GM21619 (cell line): ENCODE data around the gene RPRD2.
"Not testable (repeated sequence)": the region's sequence is repeated elsewhere in the genome, so short reads cannot be mapped to it uniquely, and the experiment has no call there.

Experiments used
- ATAC-seq: cut with Tn5 transposase; IDR thresholded peaks from one replicate; pipeline ENCODE4 v1.9.1; 2021; ENCODE audit not compliant: unreplicated experiment

Gene RPRD2

DNA sequence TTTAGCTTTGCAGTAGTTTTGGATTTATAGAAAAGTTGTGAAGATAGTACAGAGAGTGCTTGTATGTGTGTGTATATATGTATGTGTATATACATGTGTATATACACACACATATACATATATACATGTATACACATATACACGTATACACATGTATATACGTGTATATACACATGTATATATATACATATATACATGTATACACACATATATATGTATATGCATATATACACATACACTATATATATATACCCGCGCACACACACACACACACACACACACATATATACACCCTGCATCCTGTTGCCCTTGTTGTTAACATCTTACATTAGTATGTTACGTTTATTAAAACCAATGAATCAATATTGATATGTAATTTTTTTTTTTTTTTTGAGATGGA, 24.3 kb downstream of the RPRD2 start:
- ATAC-seq, result no peak

DNA sequence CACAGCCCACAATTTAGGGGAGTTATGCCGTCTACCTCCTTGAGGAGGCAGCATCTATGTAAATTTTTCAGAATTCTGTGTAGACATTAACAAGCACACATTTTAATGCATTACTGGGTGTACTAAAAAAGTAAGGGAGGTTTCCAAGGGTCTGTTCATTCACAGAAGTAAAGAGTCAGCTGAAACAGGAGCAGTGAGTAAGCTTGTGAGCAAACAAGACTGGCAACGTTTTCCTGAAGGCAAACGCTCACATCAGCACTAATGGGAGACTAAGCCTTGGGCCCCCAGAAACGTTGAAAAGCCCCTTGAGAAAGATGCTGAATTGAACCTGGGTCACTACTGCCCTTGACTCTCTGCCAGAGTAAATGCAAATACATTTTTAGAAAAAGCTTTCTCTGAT, 25.7 kb downstream of the RPRD2 start:
- ATAC-seq, result no peak

DNA sequence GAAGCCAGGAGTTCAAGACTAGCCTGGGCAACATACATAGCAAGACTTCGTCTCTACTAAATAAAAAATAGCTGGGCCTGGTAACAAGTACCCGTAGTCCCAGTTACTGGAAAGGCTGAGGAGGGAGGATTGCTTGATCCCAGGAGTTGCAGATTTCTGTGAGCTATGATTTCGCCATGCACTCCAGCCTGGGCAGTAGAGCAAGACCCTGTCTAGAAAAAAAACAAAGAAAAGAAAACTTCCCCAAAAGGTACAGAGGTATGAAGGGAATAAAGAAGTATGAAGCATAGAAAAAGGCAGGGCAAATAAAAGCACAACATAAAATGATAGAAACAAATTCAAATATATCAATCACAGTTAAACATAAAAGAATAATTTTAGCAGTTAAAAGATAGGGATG, 28.7 kb downstream of the RPRD2 start:
- no peak for ATAC-seq

DNA sequence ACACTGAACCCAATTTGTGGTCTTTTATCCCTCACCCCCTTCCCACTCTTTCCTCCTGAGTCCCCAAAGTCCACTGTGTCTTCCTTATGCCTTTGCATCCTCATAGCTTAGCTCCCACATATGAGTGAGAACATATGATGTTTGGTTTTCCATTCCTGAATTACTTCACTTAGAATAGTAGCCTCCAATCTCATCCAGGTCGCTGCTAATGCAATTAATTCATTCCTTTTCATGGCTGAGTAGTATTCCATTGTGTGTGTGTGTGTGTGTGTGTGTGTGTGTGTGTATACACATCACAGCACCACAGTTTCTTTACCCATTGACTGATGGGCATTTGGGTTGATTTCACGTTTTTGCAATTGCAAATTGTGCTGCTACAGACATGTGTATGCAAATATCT, 31.2 kb downstream of the RPRD2 start:
- not testable (repeated sequence) for ATAC-seq

DNA sequence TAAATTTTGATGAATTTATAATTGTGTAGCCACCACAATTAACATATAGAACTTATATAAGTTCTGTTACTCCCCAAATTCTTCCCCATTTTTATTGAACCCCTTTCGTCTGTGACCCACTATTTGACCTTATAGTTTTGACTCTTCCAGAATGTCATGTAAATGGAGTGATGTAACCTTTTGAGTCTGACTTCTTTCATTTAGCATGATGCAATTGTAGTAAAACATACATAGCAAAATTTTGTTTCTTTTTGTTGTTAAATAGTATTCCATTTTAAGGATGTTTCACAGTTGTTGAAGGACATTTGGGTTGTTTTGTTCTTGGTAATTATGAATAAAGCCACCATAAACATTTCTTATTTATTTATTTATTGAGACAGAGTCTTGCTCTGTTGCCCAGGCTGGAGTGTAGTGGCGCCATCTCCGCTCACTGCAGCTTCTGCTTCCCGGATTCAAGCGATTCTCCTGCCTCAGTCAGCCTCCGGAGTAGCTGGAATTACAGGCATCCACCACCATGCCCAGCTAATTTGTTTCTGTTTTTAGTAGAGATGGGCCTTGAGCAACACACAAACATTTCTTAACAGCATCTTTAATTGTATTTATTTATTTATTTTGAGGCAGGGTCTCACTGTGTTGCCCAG, 33.6 kb downstream of the RPRD2 start:
- no peak for ATAC-seq

DNA sequence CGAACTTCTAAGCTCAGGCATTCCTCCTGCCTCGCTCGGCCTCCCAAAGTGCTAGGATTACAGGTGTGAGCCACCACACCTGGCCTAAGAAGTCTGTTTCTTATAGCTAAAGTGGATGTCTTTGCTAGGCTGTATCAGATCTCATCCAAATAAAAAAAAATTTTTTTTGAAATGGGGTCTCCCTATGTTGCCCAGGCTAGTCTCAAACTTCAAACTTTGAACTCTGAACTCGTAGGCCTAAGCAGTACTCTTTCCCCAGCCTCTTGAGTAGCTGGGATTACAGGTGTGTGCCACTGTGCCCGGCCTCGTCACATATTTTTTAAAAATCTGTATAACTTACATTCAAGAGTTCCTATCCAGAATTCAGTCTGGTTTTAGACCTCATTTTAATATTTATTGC, 40.5 kb downstream of the RPRD2 start:
- ATAC-seq, result no peak

DNA sequence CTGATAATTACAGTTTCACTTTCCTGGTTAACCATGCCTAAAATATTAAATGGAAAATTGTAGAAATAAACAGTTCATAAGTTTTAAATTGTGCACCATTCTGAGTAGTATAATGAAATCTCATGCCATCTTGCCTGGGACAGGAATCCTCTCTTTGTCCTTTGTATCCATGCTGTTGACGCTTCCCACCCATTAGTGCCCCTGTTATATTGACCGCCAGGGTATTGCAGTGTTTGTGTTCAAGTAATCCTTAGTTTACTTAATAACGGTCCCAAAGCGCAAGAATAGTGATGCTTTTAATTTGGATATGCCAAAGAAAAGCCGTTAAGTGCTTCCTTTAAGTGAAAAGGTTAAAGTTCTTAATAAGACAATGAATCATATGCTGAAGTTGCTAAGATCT, 41.7 kb downstream of the RPRD2 start:
- no peak for ATAC-seq

DNA sequence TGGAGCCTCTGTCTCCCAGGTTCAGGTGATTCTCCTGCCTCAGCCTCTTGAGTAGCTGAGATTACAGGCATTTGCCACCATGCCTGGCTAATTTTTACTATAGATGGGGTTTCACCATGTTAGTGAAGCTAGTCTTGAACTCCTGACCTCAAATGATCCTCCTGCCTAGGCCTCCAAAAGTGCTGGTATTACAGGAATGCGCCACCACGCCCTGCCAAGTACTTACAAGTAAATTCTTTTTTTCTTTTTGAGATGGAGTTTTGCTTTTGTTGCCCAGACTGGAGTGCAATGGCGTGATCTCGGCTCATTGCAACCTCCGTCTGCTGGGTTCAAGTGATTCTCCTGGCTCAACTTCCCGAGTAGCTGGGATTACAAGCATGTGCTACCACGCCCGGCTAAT, 42.5 kb downstream of the RPRD2 start:
- ATAC-seq, result no peak

DNA sequence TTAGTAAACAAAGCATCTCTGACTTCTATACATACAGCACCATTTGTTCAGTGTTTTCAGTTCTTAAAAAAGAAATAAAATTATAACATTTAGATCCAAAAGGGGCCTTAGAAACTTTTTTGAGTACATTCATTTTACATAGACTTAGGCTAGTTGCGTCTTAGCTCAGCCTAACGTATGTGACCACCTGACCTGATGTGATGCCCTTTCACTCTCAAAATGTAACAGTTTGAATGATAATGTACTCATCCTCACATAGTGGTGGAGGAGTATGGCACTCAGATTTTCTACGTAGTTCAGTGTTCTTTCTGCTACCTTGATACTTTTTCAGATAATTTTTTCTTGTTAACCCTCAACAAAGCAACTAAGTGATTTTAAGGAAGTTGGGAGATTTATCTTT, 43.4 kb downstream of the RPRD2 start:
- ATAC-seq, result no peak

DNA sequence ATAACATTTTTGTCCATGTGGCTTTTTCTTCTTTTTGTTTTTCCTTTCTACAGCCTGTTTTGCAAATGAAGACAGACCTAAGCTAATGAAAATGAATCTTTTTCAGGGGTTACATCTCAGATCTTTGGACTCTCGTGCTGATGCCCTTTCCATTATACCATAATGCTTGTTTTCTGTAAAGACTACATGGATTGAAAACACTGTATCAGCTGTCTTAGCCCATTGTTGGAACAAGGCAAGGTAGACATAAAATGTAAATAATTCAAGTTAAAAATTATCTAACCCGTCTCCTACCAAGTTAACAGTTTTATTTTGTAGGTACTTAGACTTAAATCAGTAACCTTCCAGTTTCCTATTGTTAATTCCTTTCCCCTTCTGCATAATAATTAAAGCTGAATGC, 44.9 kb downstream of the RPRD2 start:
- ATAC-seq, result no peak

DNA sequence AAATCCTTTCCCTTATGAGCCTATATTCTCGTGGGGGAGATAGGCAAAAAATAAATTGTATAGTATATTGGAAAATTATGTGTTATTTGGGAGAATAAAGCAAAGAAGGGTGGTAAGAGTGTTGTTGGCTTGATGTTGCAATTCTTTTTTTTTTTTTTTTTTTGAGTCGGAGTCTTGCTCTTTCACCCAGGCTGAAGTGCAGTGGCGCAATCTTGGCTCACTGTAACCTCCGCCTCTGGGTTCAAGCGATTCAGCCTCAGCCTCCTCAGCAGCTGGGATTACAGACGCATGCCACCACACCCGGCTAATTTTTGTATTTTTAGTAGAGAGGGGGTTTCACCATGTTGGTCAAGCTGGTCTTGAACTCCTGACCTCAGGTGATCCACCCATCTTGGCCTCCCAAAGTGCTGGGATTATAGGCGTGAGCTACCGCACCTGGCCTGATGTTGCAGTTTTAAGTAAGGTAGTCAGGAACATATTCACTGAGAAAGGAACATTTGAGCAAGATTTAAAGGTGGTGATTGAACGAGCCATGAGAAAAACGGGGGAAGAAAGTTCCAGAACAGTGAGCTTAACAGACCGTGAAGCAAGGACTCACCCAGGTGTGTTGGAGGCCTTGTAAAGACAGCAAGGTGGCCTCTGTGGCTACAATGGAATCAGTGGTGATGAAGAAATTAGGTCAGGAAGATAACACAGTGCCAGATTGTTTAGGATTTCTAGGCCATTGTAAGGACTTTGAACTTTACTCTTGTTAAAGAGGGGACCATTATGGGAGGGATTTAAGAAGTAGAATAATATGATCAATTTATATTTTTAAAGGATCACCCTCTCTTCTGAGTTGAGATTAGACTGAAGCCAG, 45.8 kb downstream of the RPRD2 start:
- no peak for ATAC-seq

DNA sequence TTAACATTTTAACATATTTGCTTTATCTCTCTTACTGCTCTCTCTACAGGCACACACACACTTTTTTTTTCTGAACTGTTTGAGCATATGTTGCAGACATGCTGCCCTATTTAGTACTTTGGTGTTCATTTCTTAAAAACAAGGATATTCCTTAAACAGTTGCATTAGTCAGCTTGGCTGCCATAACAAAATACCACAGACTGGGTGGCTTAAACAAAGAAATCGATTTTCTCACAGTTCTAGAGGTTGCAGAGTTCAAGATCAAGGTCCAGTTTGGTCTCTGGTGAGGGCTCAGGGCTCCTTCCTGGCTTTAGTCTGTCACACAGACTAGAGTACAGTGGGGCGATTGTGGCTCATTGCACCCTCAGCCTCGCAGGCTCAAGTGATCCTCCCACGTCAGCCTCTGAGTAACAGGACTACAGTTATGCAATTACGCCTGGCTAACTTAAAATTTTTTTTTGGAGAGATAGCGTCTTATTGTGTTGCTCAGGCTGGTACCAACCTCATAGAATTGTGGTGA, 46.7 kb downstream of the RPRD2 start:
- ATAC-seq, result no peak

DNA sequence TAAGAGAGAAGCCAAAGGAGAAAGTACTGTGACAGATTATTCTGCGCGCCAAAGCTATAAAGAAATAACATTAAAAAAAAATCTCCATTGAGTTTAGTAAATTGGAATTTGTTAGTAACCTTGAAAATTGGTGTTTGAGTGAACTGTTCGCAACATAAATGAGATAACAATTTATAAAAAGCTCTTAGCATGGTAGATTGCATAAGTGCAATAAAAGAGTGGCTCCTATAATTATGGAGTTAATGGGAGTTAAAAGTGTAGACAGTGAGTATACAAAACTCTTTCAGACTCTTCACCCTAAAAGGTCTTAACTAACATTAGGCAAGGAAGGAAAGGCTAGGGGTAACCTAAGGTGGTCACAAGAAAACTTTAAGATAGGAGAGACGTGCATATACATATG, 50.6 kb downstream of the RPRD2 start:
- ATAC-seq, result no peak

DNA sequence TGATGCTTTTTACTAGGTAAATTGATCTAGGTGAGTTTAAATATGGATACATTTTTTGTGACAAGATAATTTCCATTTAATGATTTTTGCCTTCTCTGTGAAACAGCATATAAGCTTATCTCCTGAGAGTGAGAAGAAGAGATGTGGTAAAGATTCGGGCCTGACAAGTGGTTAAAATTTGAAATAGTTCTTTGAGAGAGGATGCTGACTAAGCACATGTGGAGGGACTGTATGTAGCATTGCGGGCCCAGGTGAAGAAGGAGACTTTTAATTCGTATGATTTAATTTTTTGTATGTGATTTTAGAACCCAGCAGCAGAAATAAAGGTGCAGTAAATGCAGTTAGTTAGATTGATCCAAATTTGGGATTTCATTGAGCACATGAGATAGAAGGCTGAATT, 51.9 kb downstream of the RPRD2 start:
- no peak for ATAC-seq

DNA sequence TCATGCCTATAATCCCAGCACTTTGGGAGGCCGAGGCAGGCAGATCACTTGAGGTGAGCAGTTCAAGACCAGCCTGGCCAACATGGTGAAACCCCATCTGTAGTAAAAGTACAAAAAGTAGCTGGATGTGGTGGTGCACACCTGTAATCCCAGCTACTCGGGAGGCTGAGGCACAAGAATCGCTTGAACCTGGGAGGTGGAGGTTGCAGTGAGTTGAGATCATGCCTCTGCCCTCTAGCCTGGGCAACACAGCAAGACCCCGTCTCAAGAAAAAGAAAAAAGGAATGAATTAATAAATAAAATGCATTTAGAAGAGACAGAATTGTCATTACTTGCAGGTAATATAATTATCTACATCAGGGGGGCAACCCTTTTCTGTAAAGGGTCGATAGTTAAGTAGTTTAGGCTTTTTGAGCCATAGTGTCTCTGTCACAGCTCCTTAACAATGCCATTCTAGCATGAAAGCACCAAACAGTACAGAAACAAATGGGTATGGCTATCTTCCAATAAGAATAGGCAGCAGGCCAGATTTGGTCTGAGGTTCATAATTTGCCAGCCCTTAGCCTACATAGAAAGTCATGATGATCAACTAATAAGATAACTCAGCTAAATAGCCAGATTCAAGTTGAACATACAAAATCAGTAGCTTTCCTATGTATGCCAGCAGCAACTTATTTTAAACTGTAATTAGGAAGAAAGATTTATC, 56.8 kb downstream of the RPRD2 start:
- no peak for ATAC-seq

DNA sequence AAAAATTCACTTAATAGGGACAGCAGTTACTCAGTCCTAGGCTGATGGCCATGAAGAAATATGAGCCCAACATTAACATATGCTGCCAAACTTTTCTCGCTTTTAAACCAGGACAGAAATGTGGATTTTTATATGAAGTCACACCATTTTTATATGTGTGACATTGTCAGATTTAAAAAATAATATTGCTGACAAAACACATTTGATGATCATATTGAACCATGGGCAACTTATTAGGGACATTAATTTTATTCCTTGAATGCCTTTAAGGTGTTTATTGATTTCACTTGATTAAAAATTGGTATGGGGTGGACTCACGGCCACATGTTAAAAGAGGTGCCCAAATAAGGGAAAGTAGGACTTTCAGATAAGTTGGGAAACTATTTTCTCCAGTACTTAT, 58.6 kb downstream of the RPRD2 start:
- ATAC-seq, result no peak

DNA sequence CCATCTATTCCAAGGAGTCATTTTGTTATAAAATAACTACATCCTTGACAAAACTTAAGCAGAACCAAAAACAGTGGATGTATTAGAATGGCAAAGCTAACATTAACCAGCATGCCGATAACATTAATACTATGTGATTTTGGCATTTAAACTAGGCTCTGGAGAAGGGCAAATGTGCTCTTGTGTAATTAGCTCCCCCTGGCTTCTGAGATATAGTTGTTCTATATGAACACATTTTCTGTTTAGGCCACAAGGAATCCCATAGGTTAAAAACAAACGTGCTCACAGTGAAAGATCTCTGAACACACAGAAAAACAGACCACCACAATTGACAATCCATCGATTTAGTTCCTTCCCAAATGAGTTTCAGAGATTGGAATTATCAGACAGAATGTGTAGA, 65.9 kb downstream of the RPRD2 start:
- ATAC-seq, result no peak

DNA sequence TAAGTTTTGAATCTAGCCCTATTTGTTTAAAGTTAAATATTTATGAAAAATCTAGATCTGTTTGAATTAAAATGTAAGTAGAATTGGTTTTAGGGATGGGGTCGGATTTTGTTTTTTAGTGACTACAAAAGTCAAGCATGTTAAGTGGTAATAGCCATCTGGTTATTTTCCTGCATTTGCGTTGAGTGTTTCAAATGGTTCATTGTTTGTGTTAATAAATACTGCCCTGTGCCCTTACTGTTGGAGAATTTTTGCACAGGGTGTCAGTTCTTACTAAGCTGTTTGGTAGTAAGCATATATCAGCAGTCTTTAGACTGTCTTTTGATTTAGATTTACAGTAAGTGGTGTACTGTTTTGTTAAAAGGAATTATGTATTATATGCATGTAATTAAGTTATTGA, 77.2 kb downstream of the RPRD2 start:
- no peak for ATAC-seq

DNA sequence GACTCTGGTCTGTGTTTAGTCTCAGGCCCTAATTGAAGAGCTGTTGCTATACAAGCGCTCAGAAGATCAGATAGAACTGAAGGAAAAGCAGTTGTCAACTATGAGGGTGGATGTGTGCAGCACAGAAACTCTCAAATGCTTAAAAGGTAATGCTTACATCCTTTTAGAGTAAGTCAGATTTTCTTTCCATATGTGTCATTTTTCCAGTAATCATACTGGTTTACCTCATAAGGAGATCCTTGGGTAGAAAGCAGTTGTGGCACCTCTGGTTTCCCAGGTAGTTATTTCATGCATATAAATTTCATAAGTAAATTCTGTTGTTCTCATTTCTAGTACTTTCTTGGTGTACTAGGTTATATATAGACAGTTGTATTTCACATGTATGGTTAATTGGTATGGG, 80.3 kb downstream of the RPRD2 start:
- ATAC-seq, result no peak

DNA sequence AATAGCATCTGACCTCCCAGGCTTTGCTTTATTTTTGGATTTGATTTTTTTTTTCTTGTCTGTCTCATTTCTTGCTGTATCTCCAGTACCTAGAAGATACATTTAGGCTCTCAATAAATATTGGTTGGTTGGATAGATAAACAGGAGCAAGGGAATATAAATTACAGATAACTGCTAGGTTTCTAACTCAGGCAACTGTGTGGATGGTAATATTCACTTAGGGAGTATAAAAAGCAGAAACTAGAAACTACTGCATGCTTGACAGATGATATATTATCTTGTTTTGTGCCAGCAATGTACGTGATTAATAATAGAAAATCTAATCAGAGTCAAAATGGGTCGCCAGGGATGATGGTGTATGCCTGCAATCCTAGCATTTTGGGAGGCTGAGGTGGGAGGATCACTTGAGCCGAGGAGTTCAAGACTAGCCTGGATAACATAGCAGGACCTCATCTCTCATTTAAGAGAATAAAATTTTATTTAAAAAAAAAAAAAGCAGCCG, 92.2 kb downstream of the RPRD2 start:
- ATAC-seq, result no peak

DNA sequence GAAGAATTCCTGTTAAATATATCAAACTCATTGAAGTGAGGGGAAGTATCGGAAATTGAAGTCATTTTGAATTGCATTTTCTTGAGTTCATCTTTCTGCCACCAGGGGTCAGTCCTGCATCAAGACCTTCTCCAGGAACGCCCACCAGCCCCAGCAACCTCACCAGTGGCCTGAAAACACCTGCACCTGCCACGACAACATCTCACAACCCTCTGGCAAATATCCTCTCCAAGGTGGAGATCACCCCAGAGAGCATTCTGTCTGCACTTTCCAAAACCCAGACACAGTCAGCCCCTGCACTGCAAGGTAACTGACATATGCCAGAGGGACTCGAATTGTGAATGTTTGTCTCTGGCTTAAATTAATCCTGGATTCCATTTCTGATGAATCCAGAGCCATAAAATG, 100.5 kb downstream of the RPRD2 start:
- no peak for ATAC-seq

DNA sequence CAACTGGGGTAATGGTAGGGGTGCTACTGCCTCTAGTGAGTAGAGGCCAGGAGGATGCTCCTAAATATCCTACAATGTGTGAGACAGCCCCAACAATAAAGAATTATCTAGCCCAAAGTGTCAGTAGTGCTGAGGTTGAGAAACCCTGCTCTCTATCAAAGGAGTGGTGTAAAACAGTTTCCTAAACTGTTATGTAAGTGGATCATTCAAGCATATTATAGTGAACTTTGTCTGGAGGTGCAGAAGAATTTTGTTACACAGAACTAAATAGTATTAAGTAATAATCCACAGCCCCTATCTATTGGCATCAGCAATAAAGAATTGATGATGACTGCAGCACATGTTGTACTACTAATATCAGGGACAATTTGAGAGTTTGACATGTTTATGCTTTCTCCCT, 103.0 kb downstream of the RPRD2 start:
- no peak for ATAC-seq
